Adrenal gland (tissue), 12 donors: ENCODE data around the gene THY1. TPM values are rescaled to one million over a fixed set of nuclear protein-coding genes. Genes with fewer than 3 reads are reported as not detected.

ENCODE experiments used
- DNase-seq, 7 donors: peaks; one replicate each; pipeline ENCODE4 v3.0.0-alpha.2; 2019 to 2020
- H3K27ac ChIP-seq, 5 donors: fragments of 200-600 bp; sonication (generic) in 4 of 5; 1 replicate in 3 of 5; 2 replicates in 2 of 5; pipeline versions ENCODE4 v1.5.1 to v1.8.0; 2016 to 2020; ENCODE audit warnings: mild to moderate bottlenecking in 1 of 5
- H3K27me3 ChIP-seq: fragments of 200-600 bp; 2 replicates; pipeline ENCODE4 v1.8.0; 2021
- H3K36me3 ChIP-seq, 2 donors: fragments of 200-600 bp; replicated peaks in 1 of 2; 1 replicate in 1 of 2; 2 replicates in 1 of 2; pipeline versions ENCODE4 v1.5.1 to v1.8.0; 2018 to 2022
- H3K4me1 ChIP-seq, 2 donors: fragments of 200-600 bp; replicated peaks in 1 of 2; 1 replicate in 1 of 2; 2 replicates in 1 of 2; pipeline versions ENCODE4 v1.5.1 to v1.8.0; 2018 to 2021
- H3K4me3 ChIP-seq, 4 donors: fragments of 200-600 bp; sonication (generic) in 3 of 4; one replicate each; pipeline ENCODE4 v1.5.1; 2016 to 2018
- H3K9me3 ChIP-seq, 3 donors: fragments of 200-600 bp; sonication (generic) in 1 of 3; replicated peaks in 1 of 3; 1 replicate in 2 of 3; 2 replicates in 1 of 3; pipeline versions ENCODE4 v1.5.1 to v1.8.0; 2016 to 2021
- POLR2A ChIP-seq, 2 donors: fragments of 450-650 bp; IDR thresholded peaks; one replicate each; pipeline ENCODE4 v1.6.1; 2017; ENCODE audit warnings: antibody characterized with exemption in 2 of 2, mild to moderate bottlenecking in 2 of 2, moderate library complexity in 1 of 2
- WGBS, 4 donors: extraction: QIAGEN DNeasy Blood & Tissue Kit in 2 of 4; methylation state at CpG; one replicate each; pipeline versions ENCODE4 v1.1.5 to v1.1.7; 2013 to 2017; 5-methylcytosine and 5-hydroxymethylcytosine counted together
- intact Hi-C, 2 donors: fragments of 100-400 bp; cut with DNase I; formaldehyde crosslinking; loops; one replicate each; pipeline versions ENCODE4 v1.14.1 to v1.15.0; 2022 to 2023
- polyA plus RNA-seq, 3 donors: library from polyadenylated mRNA; stranded (reverse); fragments of 200-250 nt in 2 of 3; fragments of 350-450 nt in 1 of 3; fragmentation: Illumina TruSeq in 1 of 3; extraction: RNeasy Lipid Tissue Mini Kit (QIAGEN cat#74804) in 1 of 3; gene quantifications; one replicate each; pipeline ENCODE4 v1.2.3, GENCODE V29; 2013 to 2014
- total RNA-seq, 9 donors: library from RNA; depleted of rRNA in 4 of 9; stranded (reverse); fragments of >200 nt in 4 of 9; fragments of 120-200 nt in 1 of 9; fragmentation: NEBNext Ultra II Directional in 1 of 9; extraction: Animal tissue kit (Norgen Biotek cat#: 25700) in 1 of 9; gene quantifications; one replicate each; pipeline versions ENCODE4 v1.1.0 to v1.2.4, GENCODE V29; 2013 to 2023
- TF ChIP-seq, protein P1 (sequence below), 6 experiments: fragments of 450-650 bp in 4 of 6; fragments of 200-600 bp in 2 of 6; sonication (generic) in 1 of 6; IDR thresholded peaks; 1 replicate in 5 of 6; 2 replicates in 1 of 6; pipeline versions ENCODE4 v1.5.1 to v1.8.0; 2016 to 2021; ENCODE audit warnings: antibody characterized with exemption in 6 of 6, mild to moderate bottlenecking in 2 of 6, moderate library complexity in 1 of 6
- donor health status: healthy with polysubstance abuse.
- donor health status: Bipolar disorder and iron deficiency.
- donor health status: DM: yes; HTN: yes; CAD: no.
- donor health status: DM: no; HTN: no; CAD: no.
- donor health status: DM: no; HTN: no; CAD: no.
- donor health status: DM: yes; HTN: yes; CAD: no.

Gene THY1
- total and polyA plus RNA-seq, 12 donors, result 4.5 to 38.7 (median 18.2) TPM

DNA sequence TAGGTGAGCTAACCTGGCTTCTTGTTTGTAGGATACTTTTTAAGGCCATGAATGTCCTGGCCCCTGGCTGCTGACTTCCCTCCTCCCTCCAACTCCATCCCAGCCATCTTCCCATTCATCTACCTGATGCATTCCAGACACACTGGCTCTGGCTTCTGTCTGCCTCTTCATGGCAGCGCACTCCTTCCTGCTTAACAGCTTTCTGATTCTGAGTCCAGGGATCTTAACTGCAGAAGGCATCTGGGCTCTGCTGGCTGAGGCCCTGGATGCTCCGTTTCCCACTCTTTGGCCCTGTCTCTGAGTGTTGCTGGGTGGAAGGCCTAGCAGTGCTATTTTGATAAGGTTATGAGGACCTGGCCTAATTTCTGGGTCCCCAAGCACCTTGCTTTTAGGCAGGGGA lies 1.8 kb upstream of the THY1 start:
- intact Hi-C loops, result no loop called here
- no peak for TF ChIP-seq POLR2A (IDR thresholded peaks at IDR 0.05)
- TF ChIP-seq, protein P1, sequence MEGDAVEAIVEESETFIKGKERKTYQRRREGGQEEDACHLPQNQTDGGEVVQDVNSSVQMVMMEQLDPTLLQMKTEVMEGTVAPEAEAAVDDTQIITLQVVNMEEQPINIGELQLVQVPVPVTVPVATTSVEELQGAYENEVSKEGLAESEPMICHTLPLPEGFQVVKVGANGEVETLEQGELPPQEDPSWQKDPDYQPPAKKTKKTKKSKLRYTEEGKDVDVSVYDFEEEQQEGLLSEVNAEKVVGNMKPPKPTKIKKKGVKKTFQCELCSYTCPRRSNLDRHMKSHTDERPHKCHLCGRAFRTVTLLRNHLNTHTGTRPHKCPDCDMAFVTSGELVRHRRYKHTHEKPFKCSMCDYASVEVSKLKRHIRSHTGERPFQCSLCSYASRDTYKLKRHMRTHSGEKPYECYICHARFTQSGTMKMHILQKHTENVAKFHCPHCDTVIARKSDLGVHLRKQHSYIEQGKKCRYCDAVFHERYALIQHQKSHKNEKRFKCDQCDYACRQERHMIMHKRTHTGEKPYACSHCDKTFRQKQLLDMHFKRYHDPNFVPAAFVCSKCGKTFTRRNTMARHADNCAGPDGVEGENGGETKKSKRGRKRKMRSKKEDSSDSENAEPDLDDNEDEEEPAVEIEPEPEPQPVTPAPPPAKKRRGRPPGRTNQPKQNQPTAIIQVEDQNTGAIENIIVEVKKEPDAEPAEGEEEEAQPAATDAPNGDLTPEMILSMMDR (IDR thresholded peaks at IDR 0.05), result no peak
- Histone ChIP-seq H3K27ac (no peak overlapping the region), H3K36me3 (no peaks in the 10 kb centered on the region), H3K27me3 (peaks cover 21% of the 10 kb centered on the region), H3K9me3 (no peaks in the 10 kb centered on the region), H3K4me1 (no peaks in the 10 kb centered on the region), H3K4me3 (no peak overlapping the region)
- no peak for DNase-seq
- WGBS, 4 donors, result 86 to 96% (median 90%) methylated on average over 2 of the region's 2 CpGs

DNA sequence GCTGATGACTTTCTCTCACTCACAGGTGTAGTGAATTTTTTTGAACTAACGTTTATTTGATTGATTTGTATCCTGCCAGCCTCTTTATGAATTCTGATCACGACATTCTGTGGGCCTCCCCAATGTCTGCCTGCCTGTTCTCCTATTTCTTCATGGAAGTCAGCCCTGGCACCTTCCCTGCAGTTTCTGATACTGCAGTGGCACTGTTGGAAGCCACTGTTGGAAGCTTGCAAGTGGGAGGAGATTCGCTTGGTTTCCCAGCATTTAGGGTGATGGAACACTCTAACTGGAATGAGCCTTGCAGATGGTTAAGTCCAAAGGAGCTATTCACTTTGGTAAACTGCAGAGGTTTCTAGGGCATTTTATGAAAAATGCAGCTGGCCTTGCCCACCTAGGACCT lies 1.3 kb upstream of the THY1 start:
- no peak for TF ChIP-seq POLR2A (IDR thresholded peaks at IDR 0.05)
- TF ChIP-seq, protein P1 (IDR thresholded peaks at IDR 0.05), result no peak
- intact Hi-C loops, result no loop called here
- Histone ChIP-seq H3K27me3 (peaks cover 21% of the 10 kb centered on the region), H3K4me1 (no peaks in the 10 kb centered on the region), H3K36me3 (no peaks in the 10 kb centered on the region), H3K27ac (no peak overlapping the region), H3K4me3 (no peak overlapping the region), H3K9me3 (no peaks in the 10 kb centered on the region)
- WGBS, 4 donors, result 80 to 89% (median 87%) methylated on average over 3 of the region's 3 CpGs
- no peak for DNase-seq

DNA sequence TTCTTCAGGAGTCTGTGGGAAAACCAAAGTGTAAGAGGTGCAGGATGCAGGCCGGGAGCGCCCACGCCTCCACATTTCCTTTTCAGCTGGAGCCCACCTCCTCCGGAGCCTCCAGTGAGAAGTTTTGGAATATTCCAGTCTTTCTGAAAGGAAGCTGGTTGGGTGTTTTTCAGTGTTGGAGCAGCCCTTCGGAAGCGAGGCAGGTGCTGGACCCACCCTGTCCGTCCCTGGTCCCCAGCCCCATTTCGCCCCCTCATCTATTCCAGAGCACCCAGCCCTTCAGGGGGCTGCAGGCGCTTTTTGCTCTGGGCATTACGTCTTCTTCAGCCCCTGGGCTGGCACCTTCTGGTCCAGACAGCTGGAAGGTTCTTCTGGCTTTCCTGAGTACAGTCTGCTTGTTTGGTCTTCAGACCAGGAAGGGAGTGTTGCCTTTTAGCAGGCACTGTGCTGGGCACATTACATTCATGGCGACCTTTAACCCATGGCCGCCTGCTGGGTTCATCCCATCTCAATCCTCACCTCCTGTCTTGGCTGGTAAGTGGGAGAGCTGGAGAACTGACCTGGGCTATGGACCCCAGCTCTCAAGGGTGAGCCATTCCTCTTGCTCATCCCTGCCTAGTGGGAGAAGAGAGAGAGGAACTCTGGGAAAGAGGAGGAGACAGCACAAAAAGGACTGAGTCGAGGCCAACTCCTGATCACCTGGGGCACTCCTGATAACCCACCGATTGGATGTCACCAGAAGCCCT lies 710 bp upstream of the THY1 start:
- intact Hi-C loops, result no loop called here
- Histone ChIP-seq H3K36me3 (no peaks in the 10 kb centered on the region), H3K4me3 (no peak overlapping the region), H3K9me3 (no peaks in the 10 kb centered on the region), H3K27me3 (peaks cover 21% of the 10 kb centered on the region), H3K4me1 (no peaks in the 10 kb centered on the region), H3K27ac (no peak overlapping the region)
- TF ChIP-seq, protein P1 (IDR thresholded peaks at IDR 0.05), result no peak
- TF ChIP-seq POLR2A (IDR thresholded peaks at IDR 0.05), result no peak
- no peak for DNase-seq
- WGBS, 4 donors, result 61 to 68% (median 63%) methylated on average over 14 of the region's 14 CpGs

DNA sequence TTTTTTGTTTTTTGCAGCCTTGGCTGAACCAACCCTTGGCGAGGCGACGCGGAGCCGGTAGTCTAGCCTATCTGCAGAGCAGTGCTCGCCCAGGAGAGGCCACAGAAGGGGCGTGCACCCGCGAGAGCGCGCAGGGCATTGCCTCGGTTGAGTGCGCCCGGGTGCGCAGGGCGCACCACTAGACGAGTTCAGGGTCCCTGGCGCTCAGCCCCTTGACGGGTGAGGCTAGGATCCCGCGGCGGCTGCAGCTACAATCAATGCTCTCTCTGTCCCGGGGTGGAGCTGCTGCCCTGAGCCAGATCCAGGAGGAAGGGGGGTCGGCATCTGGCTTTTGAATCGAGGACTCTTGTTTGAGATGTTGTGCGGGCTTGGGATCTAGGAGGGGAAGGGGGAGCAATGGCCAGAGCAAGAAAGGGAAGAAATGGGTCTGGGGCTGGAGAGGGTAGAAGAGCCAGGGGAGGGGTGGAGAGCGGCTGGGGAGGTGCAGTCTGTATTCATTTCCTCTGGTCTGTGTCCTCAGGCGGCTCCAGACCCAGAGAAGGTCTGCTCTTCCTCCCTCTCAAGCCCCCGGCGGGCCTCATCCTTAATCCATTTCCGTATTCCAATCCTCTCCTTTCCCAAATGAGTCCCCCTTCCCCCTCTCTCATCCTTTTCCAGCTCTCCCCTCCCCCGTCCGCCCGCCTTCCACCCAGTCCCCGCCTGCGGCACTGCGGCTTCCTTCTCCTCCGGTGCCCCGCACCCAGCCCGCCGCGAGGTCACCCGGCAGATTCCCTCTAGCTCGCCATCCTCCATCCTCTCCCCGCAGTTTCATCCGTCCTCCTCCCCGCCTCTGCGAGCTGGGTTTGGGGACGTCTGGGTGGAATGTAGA lies 797 bp downstream of the THY1 start:
- Histone ChIP-seq H3K4me3 (peak overlapping the region in 1 of 4 donors; percentile 45), H3K9me3 (no peaks in the 10 kb centered on the region), H3K36me3 (no peaks in the 10 kb centered on the region), H3K4me1 (no peaks in the 10 kb centered on the region), H3K27me3 (peaks cover 21% of the 10 kb centered on the region), H3K27ac (no peak overlapping the region)
- intact Hi-C loops, result no loop called here
- TF ChIP-seq, protein P1 (IDR thresholded peaks at IDR 0.05), result no peak
- TF ChIP-seq POLR2A (IDR thresholded peaks at IDR 0.05), result no peak
- no peak for DNase-seq
- 0 to 3% (median 2%) methylated on average over 33 to 49 of the region's 49 CpGs for WGBS, 4 donors
